Testis (tissue), 3 donors: ENCODE measurements around the gene IRF1. TPM values are rescaled to one million over a fixed set of nuclear protein-coding genes. Genes with fewer than 3 reads are reported as not detected.

ENCODE experiments used
- DNase-seq: peaks from one replicate; pipeline ENCODE4 v3.0.0-alpha.2; 2019
- H3K27ac ChIP-seq, 2 donors: fragments of 200-600 bp; sonication (generic); one replicate each; pipeline ENCODE4 v1.5.1; 2019
- H3K27me3 ChIP-seq: fragments of 200-600 bp; sonication (generic); one replicate; pipeline ENCODE4 v1.5.1; 2019
- H3K36me3 ChIP-seq: fragments of 200-600 bp; sonication (generic); one replicate; pipeline ENCODE4 v1.5.1; 2017; ENCODE audit warnings: low read depth; ENCODE audit errors: missing control alignments
- H3K4me1 ChIP-seq: fragments of 200-600 bp; sonication (generic); one replicate; pipeline ENCODE4 v1.5.1; 2019
- H3K4me3 ChIP-seq, 2 donors: fragments of 200-600 bp; sonication (generic); one replicate each; pipeline ENCODE4 v1.5.1; 2017 to 2019
- H3K9me3 ChIP-seq: fragments of 200-600 bp; sonication (generic); one replicate; pipeline ENCODE4 v1.5.1; 2017
- POLR2A ChIP-seq: fragments of 450-650 bp; IDR thresholded peaks from one replicate; pipeline ENCODE4 v1.6.1; 2017; ENCODE audit warnings: antibody characterized with exemption, mild to moderate bottlenecking, moderate library complexity
- WGBS, 2 donors: methylation state at CpG; one replicate each; pipeline ENCODE4 v1.1.5; 2018; 5-methylcytosine and 5-hydroxymethylcytosine counted together
- intact Hi-C: fragments of 100-400 bp; cut with DNase I; formaldehyde crosslinking; loops from one replicate; pipeline ENCODE4 v1.15.1; 2023; ENCODE audit warnings: low total_unique reads
- polyA plus RNA-seq: library from polyadenylated mRNA; stranded (reverse); fragments of 350-450 nt; fragmentation: Illumina TruSeq; extraction: RNeasy Lipid Tissue Mini Kit (QIAGEN cat#74804); gene quantifications from one replicate; pipeline ENCODE4 v1.2.3, GENCODE V29; 2014; ENCODE audit warnings: low read depth, low replicate concordance; ENCODE audit not compliant: insufficient read depth
- total RNA-seq, 2 donors: library from RNA; depleted of rRNA; stranded (reverse); fragments of >200 nt; gene quantifications; one replicate each; pipeline ENCODE4 v1.2.3, GENCODE V29; 2016
- TF ChIP-seq, protein P1 (sequence below), 3 experiments: fragments of 450-650 bp in 2 of 3; fragments of 200-600 bp in 1 of 3; sonication (generic) in 1 of 3; IDR thresholded peaks; one replicate each; pipeline ENCODE4 v1.5.1; 2016 to 2019; ENCODE audit warnings: antibody characterized with exemption in 3 of 3, mild to moderate bottlenecking in 2 of 3, moderate library complexity in 1 of 3

IRF1 gene
- total and polyA plus RNA-seq, 3 donors from 2014 or later, result 20.2 to 31.7 (median 22.5) TPM

- Histone ChIP-seq H3K4me3 (no peak overlapping the region), H3K9me3 (no peaks in the 10 kb centered on the region), H3K4me1 (peaks cover 7% of the 10 kb centered on the region), H3K36me3 (no peaks in the 10 kb centered on the region), H3K27me3 (no peaks in the 10 kb centered on the region), H3K27ac (peak overlapping the region in 1 of 2 donors; percentile 41)
- intact Hi-C loops, result no loop called here
- DNase-seq, result no peak
- TF ChIP-seq, protein P1, sequence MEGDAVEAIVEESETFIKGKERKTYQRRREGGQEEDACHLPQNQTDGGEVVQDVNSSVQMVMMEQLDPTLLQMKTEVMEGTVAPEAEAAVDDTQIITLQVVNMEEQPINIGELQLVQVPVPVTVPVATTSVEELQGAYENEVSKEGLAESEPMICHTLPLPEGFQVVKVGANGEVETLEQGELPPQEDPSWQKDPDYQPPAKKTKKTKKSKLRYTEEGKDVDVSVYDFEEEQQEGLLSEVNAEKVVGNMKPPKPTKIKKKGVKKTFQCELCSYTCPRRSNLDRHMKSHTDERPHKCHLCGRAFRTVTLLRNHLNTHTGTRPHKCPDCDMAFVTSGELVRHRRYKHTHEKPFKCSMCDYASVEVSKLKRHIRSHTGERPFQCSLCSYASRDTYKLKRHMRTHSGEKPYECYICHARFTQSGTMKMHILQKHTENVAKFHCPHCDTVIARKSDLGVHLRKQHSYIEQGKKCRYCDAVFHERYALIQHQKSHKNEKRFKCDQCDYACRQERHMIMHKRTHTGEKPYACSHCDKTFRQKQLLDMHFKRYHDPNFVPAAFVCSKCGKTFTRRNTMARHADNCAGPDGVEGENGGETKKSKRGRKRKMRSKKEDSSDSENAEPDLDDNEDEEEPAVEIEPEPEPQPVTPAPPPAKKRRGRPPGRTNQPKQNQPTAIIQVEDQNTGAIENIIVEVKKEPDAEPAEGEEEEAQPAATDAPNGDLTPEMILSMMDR (IDR thresholded peaks at IDR 0.05), result no peak
- TF ChIP-seq POLR2A, result no peak
- WGBS, 2 donors, result 77 to 91% methylated on average over 6 to 8 of the region's 8 CpGs
These were observed 14.3 kb downstream of the IRF1 start for GRCh38 chr5:132475987-132476875.

DNA sequence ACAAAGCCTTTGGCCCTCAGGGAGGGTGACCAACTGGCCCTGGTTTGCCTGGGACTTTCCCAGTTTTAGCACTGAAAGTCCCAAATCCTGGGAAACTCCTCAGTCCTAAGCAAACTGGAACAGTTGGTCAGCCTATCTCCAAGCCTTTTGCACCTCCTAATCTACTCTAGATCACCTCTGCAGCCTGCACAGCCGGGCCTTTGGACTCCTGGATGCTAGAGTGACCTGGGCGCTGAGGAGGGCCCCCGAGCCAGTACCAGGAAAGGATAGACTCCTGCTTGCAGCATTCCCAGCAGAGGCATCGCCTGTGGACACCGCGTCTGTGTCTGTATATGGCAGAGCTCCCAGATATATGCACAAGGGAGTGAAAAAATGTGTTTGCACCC lies 15.1 kb downstream of the IRF1 start:
- TF ChIP-seq POLR2A, result no peak
- Histone ChIP-seq H3K27me3 (no peaks in the 10 kb centered on the region), H3K9me3 (no peaks in the 10 kb centered on the region), H3K4me3 (no peak overlapping the region), H3K4me1 (peaks cover 7% of the 10 kb centered on the region), H3K36me3 (no peaks in the 10 kb centered on the region), H3K27ac (peak overlapping the region in 1 of 2 donors; percentile 0)
- no peak for DNase-seq
- intact Hi-C loops, result no loop called here
- 45 to 68% methylated on average over 6 of the region's 6 CpGs for WGBS, 2 donors

GRCh38 chr5:132474881-132475496 lies 15.6 kb downstream of the IRF1 start:
- 38 to 63% methylated on average over 3 to 4 of the region's 4 CpGs for WGBS, 2 donors
- peaks cover 7% of the 10 kb centered on the region for H3K4me1 ChIP-seq

DNA sequence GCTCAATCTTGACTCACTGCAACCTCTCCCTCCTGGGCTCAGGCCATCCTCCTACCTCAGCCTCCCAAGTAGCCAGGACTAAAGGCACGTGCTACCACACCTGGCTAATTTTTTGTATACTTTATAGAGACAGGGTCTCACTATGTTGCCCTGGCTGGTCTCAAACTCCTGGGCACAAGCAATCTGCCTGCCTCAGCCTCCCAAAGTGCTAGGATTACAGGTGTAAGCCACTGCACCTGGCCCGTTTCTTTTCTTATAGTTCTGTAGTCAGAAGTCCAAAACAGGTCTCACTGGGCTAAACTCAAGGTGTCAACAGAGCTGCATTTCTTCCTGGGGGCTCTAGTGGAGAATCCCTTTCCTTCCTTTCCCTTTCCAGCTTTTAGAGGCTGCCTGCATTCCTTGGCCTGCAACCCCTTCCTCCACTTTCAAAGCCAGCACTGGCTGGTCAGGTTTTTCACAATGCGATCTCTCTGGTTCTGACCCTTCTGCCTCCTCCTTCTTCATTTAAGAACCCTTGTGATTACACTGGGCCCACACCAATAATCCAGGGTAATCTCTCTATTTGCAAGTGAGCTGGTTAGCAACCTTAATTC lies 16.3 kb downstream of the IRF1 start:
- no peak overlapping the region for H3K4me3 ChIP-seq
- H3K27ac ChIP-seq, result no peak overlapping the region
- no peaks in the 10 kb centered on the region for H3K36me3 ChIP-seq
- 89 to 94% methylated on average over 3 of the region's 3 CpGs for WGBS, 2 donors
- no peaks in the 10 kb centered on the region for H3K27me3 ChIP-seq
- intact Hi-C loops, result no loop called here
- no peak for TF ChIP-seq POLR2A
- TF ChIP-seq, protein P1 (IDR thresholded peaks at IDR 0.05), result no peak
- no peak for DNase-seq
- no peaks in the 10 kb centered on the region for H3K9me3 ChIP-seq
- H3K4me1 ChIP-seq, result peaks cover 7% of the 10 kb centered on the region

More at GRCh38 chr5:132474881-132475496, 15.6 kb downstream of the IRF1 start:
- Histone ChIP-seq H3K36me3 (no peaks in the 10 kb centered on the region), H3K9me3 (no peaks in the 10 kb centered on the region), H3K27me3 (no peaks in the 10 kb centered on the region), H3K27ac (peak overlapping the region in 1 of 2 donors; percentile 0), H3K4me3 (no peak overlapping the region)
- intact Hi-C loops, result no loop called here
- no peak for TF ChIP-seq POLR2A
- TF ChIP-seq, protein P1 (IDR thresholded peaks at IDR 0.05), result no peak
- no peak for DNase-seq

DNA sequence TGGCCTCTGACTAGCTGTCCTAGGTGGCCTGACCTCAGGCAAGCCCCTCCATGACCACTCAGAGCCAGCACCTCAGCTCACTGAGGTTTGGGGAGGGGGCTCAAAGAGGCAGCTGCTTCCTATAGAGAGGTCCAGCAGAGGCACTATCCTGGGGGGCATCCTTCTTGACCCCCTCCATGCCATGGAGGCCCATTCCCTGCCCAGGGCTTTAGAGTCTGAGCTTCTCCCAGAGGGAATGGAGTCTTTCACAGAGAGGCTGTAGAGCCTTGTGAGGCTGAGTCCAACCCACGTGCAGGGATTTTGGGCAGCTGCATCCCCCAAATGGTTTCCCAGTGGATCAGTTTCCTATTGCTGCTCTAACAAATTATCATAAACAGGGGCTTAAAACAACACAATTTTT lies 16.9 kb downstream of the IRF1 start:
- Histone ChIP-seq H3K27ac (no peak overlapping the region), H3K4me1 (peaks cover 7% of the 10 kb centered on the region), H3K36me3 (no peaks in the 10 kb centered on the region), H3K4me3 (no peak overlapping the region), H3K27me3 (no peaks in the 10 kb centered on the region), H3K9me3 (no peaks in the 10 kb centered on the region)
- no peak for DNase-seq
- TF ChIP-seq, protein P1 (IDR thresholded peaks at IDR 0.05), result no peak
- TF ChIP-seq POLR2A, result no peak
- intact Hi-C loops, result no loop called here
- WGBS, 2 donors, result 82 to 100% methylated on average over 1 of the region's 1 CpG
